SH-SY5Y (cell line): ENCODE measurements around the gene CACUL1.

Experiments used
- GATA2 ChIP-seq: IDR thresholded peaks from 2 replicates; pipeline ENCODE4 v1.6.1; 2011; ENCODE audit warnings: mild to moderate bottlenecking, low read depth, low read length
- GATA3 ChIP-seq: IDR thresholded peaks from 2 replicates; pipeline ENCODE4 v1.6.1; 2011; ENCODE audit warnings: low read depth, mild to moderate bottlenecking, low read length, moderate library complexity

DNA sequence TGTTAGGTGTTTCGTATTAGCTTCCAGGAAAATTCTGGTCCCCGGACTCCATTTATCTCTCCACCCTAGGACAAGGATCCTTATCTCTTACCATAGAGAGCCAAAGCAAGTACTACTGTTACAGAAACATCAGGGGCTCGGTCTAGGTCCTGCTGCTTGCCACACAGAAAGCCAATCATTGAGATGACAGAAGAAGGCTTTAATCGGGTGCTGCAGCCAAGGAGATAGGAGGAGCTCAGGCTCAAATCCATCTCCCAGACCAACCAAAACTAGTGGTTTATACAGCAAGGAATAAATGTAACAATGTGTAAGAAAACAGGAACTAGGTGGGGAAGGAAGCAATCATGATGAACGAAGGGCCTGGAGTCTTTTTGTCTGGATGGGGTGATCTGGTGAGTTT, 22.2 kb upstream of the CACUL1 start:
- TF ChIP-seq GATA2: no peak
- no peak for TF ChIP-seq GATA3
